ENCODE data around the gene PRKCA. TPM values are rescaled to one million over a fixed set of nuclear protein-coding genes. Genes with fewer than 3 reads are reported as not detected.

Gene PRKCA
- total RNA-seq, 1 experiment from 2014 or later = 22.6 TPM

DNA sequence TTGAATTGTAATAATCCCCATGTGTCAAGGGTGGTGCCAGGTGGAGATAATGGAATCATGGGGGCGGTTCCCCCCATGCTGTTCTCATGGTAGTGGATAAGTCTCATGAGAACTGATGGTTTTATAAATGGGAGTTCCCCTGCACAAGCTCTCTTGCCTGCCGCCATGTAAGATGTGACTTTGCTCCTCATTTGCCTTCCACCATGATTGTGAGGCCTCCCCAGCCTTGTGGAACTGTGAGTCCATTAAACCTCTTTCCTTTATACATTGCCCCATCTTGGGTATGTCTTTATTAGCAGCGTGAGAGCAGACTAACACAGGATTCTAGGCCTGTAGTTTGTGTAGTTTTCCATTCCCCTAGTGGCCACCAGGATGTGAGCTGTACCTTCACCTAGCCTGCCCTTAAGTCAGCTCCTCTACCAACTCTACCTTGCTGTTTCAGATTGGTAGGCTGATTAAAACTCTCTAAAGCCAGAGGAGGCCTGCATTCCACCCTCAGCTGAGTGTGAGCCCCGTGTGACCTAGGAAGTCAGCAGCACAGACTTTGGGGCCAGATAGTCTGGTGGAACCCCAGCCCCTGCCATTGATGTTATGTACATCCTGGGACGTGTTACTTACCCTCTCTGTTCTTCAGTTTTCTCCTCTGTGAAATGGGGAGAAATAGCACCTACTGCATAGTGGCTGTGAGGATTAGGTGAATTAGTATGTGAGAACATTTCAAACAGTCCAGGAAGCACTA is 280.1 kb downstream of the PRKCA start:
- Histone ChIP-seq H2AFZ (ENCODE audit: low read length) (no peak overlapping the region), H3K4me2 (ENCODE audit: low read length) (no peak overlapping the region), H3K9me3 (ENCODE audit: low read length) (no peaks in the 10 kb centered on the region), H3K9me2 (replicated peaks; ENCODE audit: low read length) (no peaks in the 10 kb centered on the region), H3K4me3 (ENCODE audit: low read length) (no peak overlapping the region), H3K36me3 (ENCODE audit: low read depth, low read length) (no peaks in the 10 kb centered on the region), H3K27me3 (ENCODE audit: low read length) (no peaks in the 10 kb centered on the region), H3K27ac (ENCODE audit: low read length) (no peak overlapping the region), H3K4me1 (ENCODE audit: insufficient read depth, low read length) (no peaks in the 10 kb centered on the region), H3K79me2 (ENCODE audit: low read length) (no peaks in the 10 kb centered on the region), H3K9ac (ENCODE audit: low read length) (no peak overlapping the region), H4K20me1 (ENCODE audit: low read length) (no peaks in the 10 kb centered on the region), H3F3A (ENCODE audit: low read length, unreplicated experiment) (no peaks in the 10 kb centered on the region)
- intact Hi-C loops (cut with micrococcal nuclease) = no loop called here
- TF ChIP-seq EZH2 (IDR thresholded peaks at IDR 0.05; ENCODE audit: low read length, unreplicated experiment) (no peak), EZH2phosphoT487 (IDR thresholded peaks at IDR 0.05; ENCODE audit: borderline replicate concordance, low read length) (no peak)
- TF ChIP-seq, protein P1, sequence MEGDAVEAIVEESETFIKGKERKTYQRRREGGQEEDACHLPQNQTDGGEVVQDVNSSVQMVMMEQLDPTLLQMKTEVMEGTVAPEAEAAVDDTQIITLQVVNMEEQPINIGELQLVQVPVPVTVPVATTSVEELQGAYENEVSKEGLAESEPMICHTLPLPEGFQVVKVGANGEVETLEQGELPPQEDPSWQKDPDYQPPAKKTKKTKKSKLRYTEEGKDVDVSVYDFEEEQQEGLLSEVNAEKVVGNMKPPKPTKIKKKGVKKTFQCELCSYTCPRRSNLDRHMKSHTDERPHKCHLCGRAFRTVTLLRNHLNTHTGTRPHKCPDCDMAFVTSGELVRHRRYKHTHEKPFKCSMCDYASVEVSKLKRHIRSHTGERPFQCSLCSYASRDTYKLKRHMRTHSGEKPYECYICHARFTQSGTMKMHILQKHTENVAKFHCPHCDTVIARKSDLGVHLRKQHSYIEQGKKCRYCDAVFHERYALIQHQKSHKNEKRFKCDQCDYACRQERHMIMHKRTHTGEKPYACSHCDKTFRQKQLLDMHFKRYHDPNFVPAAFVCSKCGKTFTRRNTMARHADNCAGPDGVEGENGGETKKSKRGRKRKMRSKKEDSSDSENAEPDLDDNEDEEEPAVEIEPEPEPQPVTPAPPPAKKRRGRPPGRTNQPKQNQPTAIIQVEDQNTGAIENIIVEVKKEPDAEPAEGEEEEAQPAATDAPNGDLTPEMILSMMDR (conservative IDR thresholded peaks at IDR 0.05; ENCODE audit: low read depth, low read length) = 0 out of 2 replicates have a peak, but pooled peaks have one; percentile 16
- ATAC-seq = no peak
- no peak for DNase-seq
- no TSS peak for BruUV-seq (replicated peaks)
- ChIA-PET POLR2A (ENCODE audit: unreplicated experiment) (no interaction called here), CTCF (no interaction called here)

DNA sequence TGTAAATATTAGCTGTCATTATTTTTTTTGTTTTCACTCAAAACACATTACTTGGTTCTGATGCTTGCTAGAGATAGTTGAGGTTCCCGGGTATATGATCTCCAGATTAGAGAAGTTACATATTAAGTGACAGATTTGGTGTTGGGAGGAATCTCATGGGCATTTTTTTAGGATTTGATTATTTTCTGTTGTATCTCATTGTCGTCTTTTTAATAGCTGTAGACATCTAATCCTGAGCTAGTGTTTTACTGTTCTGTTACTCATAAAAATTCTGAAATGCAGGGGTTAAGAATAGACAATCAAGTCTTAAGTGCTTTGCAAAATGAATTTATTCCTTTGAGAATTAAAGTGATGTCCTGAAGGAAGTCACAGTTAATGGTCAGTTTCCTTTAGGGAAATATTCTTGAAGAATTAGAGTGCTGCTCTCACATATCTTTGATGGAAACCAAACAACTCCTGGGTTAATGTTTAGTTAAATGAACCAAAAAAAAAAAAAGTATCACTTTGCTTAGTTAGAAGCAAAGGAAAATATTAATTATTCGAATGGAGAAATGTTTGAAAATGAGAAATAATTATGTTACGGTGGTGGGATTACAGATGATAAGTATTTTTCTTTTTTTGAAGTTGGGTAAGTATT is 280.8 kb downstream of the PRKCA start:
- no peak overlapping the region for H3K27ac ChIP-seq (ENCODE audit: low read length)
- no peaks in the 10 kb centered on the region for H4K20me1 ChIP-seq (ENCODE audit: low read length)
- CTCF ChIA-PET = no interaction called here
- no peaks in the 10 kb centered on the region for H3K9me2 ChIP-seq (replicated peaks; ENCODE audit: low read length)
- TF ChIP-seq EZH2phosphoT487 (IDR thresholded peaks at IDR 0.05; ENCODE audit: borderline replicate concordance, low read length) (no peak), EZH2 (IDR thresholded peaks at IDR 0.05; ENCODE audit: low read length, unreplicated experiment) (no peak)
- TF ChIP-seq, protein P1 (conservative IDR thresholded peaks at IDR 0.05; ENCODE audit: low read depth, low read length) = no peak
- no peaks in the 10 kb centered on the region for H3F3A ChIP-seq (ENCODE audit: low read length, unreplicated experiment)
- intact Hi-C loops (cut with micrococcal nuclease) = no loop called here
- no peak overlapping the region for H2AFZ ChIP-seq (ENCODE audit: low read length)
- POLR2A ChIA-PET (ENCODE audit: unreplicated experiment) = no interaction called here
- H3K4me2 ChIP-seq (ENCODE audit: low read length) = no peak overlapping the region
- H3K27me3 ChIP-seq (ENCODE audit: low read length) = no peaks in the 10 kb centered on the region
- no peaks in the 10 kb centered on the region for H3K9me3 ChIP-seq (ENCODE audit: low read length)
- DNase-seq (no peak), ATAC-seq (no peak)
- BruUV-seq (replicated peaks) = no TSS peak
- H3K4me3 ChIP-seq (ENCODE audit: low read length) = no peak overlapping the region
- no peaks in the 10 kb centered on the region for H3K79me2 ChIP-seq (ENCODE audit: low read length)
- no peaks in the 10 kb centered on the region for H3K36me3 ChIP-seq (ENCODE audit: low read depth, low read length)
- H3K4me1 ChIP-seq (ENCODE audit: insufficient read depth, low read length) = no peaks in the 10 kb centered on the region
- no peak overlapping the region for H3K9ac ChIP-seq (ENCODE audit: low read length)

DNA sequence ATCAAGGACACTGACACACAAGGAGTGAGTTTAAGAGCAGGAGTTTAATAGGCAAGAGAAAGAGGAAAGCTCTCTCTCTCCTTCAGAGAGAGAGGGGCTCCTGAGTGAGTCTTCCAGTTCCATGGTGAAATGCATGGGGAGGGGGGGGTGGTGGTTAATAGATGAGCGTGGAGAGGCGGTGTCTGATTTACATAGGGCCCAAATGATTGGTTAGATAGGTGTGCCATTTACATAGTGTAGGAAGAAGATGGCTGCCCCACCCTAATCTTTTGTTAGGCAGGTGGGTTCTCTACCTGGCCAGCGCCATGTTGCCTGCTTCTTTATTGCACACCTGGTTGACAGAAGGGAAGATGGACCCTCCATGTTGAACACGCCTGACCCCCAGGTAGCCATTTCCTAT is 282.5 kb downstream of the PRKCA start:
- no peaks in the 10 kb centered on the region for H3F3A ChIP-seq (ENCODE audit: low read length, unreplicated experiment)
- ChIA-PET CTCF (no interaction called here), POLR2A (ENCODE audit: unreplicated experiment) (no interaction called here)
- H3K4me1 ChIP-seq (ENCODE audit: insufficient read depth, low read length) = no peaks in the 10 kb centered on the region
- H3K27me3 ChIP-seq (ENCODE audit: low read length) = no peaks in the 10 kb centered on the region
- DNase-seq = no peak
- intact Hi-C loops (cut with micrococcal nuclease) = no loop called here
- H3K4me3 ChIP-seq (ENCODE audit: low read length) = no peak overlapping the region
- no peak overlapping the region for H3K27ac ChIP-seq (ENCODE audit: low read length)
- H3K36me3 ChIP-seq (ENCODE audit: low read depth, low read length) = no peaks in the 10 kb centered on the region
- BruUV-seq (replicated peaks) = no TSS peak
- H3K9me2 ChIP-seq (replicated peaks; ENCODE audit: low read length) = no peaks in the 10 kb centered on the region
- H3K9ac ChIP-seq (ENCODE audit: low read length) = no peak overlapping the region
- no peaks in the 10 kb centered on the region for H3K79me2 ChIP-seq (ENCODE audit: low read length)
- no peak for ATAC-seq
- no peaks in the 10 kb centered on the region for H4K20me1 ChIP-seq (ENCODE audit: low read length)
- TF ChIP-seq, protein P1 (conservative IDR thresholded peaks at IDR 0.05; ENCODE audit: low read depth, low read length) = no peak
- TF ChIP-seq EZH2 (IDR thresholded peaks at IDR 0.05; ENCODE audit: low read length, unreplicated experiment) (no peak), EZH2phosphoT487 (IDR thresholded peaks at IDR 0.05; ENCODE audit: borderline replicate concordance, low read length) (no peak)
- no peak overlapping the region for H2AFZ ChIP-seq (ENCODE audit: low read length)
- no peaks in the 10 kb centered on the region for H3K9me3 ChIP-seq (ENCODE audit: low read length)
- no peak overlapping the region for H3K4me2 ChIP-seq (ENCODE audit: low read length)
